Common myeloid progenitor, CD34-positive (primary cell): ENCODE measurements around the gene LRP11.
A peak's percentile ranks its signal among the peaks of the same experiment; 100 is the strongest.

ENCODE experiments used
- CTCF ChIA-PET: fragments of 350-600 bp; sonication (Branson Sonifier 250); formaldehyde crosslinking; loops from one replicate; lab custom pipeline; 2021; ENCODE audit warnings: antibody characterized with exemption; lab: Charles Lee
- POLR2A ChIA-PET: fragments of 350-600 bp; sonication (Branson Sonifier 250); formaldehyde crosslinking; loops from one replicate; lab custom pipeline; 2021; ENCODE audit warnings: antibody characterized with exemption; lab: Charles Lee
- DNase-seq, 3 donors: peaks; one replicate each; pipeline versions ENCODE4 v3.0.0 to v3.0.0-alpha.2; 2013
- H3K27ac ChIP-seq, 2 experiments: 1 replicate in 1 of 2; 2 replicates in 1 of 2; pipeline ENCODE4 v1.7.0; 2013; ENCODE audit warnings: inconsistent platforms in 2 of 2, low read length in 2 of 2, mild to moderate bottlenecking in 2 of 2, low read depth in 1 of 2, moderate library complexity in 1 of 2; ENCODE audit not compliant: severe bottlenecking in 2 of 2, insufficient read depth in 1 of 2, poor library complexity in 1 of 2
- H3K27me3 ChIP-seq, 5 experiments: replicated peaks in 2 of 5; 1 replicate in 3 of 5; 2 replicates in 2 of 5; pipeline versions ENCODE4 v1.6.1 to v1.7.0; 2013; ENCODE audit warnings: low read length in 4 of 5, mild to moderate bottlenecking in 2 of 5, moderate library complexity in 2 of 5, inconsistent platforms in 1 of 5; ENCODE audit not compliant: insufficient read depth in 5 of 5, control insufficient read depth in 4 of 5
- H3K36me3 ChIP-seq, 4 experiments: 1 replicate in 2 of 4; 2 replicates in 2 of 4; pipeline versions ENCODE4 v1.6.1 to v1.7.0; 2013; ENCODE audit warnings: low read length in 3 of 4, control low read depth in 1 of 4, mild to moderate bottlenecking in 1 of 4; ENCODE audit not compliant: control insufficient read depth in 4 of 4, insufficient read depth in 4 of 4
- H3K4me1 ChIP-seq, 4 experiments: 1 replicate in 3 of 4; 2 replicates in 1 of 4; pipeline versions ENCODE4 v1.6.1 to v1.7.1; 2013; ENCODE audit warnings: low read length in 3 of 4, mild to moderate bottlenecking in 3 of 4, control low read depth in 1 of 4, inconsistent platforms in 1 of 4, moderate library complexity in 1 of 4; ENCODE audit not compliant: control insufficient read depth in 4 of 4, insufficient read depth in 4 of 4; ENCODE audit errors: control extremely low read depth in 1 of 4
- H3K4me3 ChIP-seq, 7 experiments: 1 replicate in 4 of 7; 2 replicates in 3 of 7; pipeline versions ENCODE4 v1.5.1 to v1.7.0; 2013; ENCODE audit warnings: mild to moderate bottlenecking in 7 of 7, low read length in 6 of 7, moderate library complexity in 6 of 7, inconsistent platforms in 2 of 7, low read depth in 2 of 7, control low read depth in 1 of 7; ENCODE audit not compliant: insufficient read depth in 4 of 7, control insufficient read depth in 1 of 7; ENCODE audit errors: extremely low read depth in 1 of 7
- H3K9me3 ChIP-seq, 5 experiments: 1 replicate in 4 of 5; 2 replicates in 1 of 5; pipeline versions ENCODE4 v1.6.1 to v1.7.1; 2013; ENCODE audit warnings: low read length in 4 of 5, mild to moderate bottlenecking in 2 of 5, inconsistent platforms in 1 of 5, low read depth in 1 of 5, moderate library complexity in 1 of 5; ENCODE audit not compliant: control insufficient read depth in 4 of 5, insufficient read depth in 2 of 5; ENCODE audit errors: control extremely low read depth in 1 of 5
- WGBS: methylation state at CpG from one replicate; pipeline ENCODE4 v1.1.5; 2013; ENCODE audit not compliant: insufficient coverage; 5-methylcytosine and 5-hydroxymethylcytosine counted together

The LRP11 gene

DNA sequence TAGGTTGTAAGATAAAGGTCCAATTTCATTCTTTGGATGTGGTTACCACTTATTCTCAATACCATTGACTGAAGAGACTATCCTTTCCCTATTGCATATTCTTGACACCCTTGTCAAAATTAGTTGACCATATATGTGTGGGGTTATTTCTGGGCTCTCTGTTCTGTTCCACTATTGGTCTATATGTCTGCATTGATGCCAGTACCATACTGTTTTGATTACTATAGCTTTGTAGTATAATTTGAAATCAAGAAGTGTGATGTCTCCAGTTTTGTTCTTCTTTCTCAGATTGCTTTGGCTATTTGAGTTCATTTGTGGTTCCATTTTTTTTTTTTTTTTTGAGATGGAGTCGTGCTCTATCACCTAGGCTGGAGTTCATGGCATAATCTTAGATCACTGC, 8.1 kb upstream of the LRP11 start:
- Histone ChIP-seq H3K4me1 (peaks cover 0 to 7% (median 3%) of the 10 kb centered on the region in 4 experiments), H3K36me3 (no peaks in the 10 kb centered on the region), H3K27ac (no peak overlapping the region), H3K27me3 (peaks cover 0 to 7% (median 0%) of the 10 kb centered on the region in 5 experiments), H3K9me3 (peaks cover 0 to 4% (median 0%) of the 10 kb centered on the region in 5 experiments), H3K4me3 (no peak overlapping the region)
- no peak for DNase-seq
- ChIA-PET CTCF (interaction anchor here (1.1 to 1.9 kb wide), 2 partner anchors 10 to 53 kb away, joined by 3 to 5 read pairs; no protein-coding TSS in a partner anchor), POLR2A (no interaction called here)
- no CpG with 5 or more reads among the region's 1 CpG for WGBS

DNA sequence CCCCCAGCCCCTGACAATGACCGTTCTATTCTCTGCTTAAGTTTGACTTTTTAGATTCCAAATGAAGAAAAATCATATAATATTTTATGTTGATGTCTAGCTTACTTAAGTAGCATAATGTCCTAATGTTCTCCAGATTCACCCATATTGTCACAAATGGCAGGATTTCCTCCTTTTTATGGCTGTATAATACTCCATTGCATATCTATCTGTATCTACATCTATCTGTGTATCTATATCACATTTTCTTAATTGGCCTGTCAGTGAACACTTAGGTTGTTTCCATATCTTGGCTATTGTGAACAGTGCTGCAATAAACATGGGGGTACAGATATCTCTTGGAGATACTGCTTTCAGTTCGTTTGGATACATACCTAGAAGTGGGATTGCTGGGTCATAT, 7.0 kb upstream of the LRP11 start:
- ChIA-PET CTCF (interaction anchor here (1.0 to 1.9 kb wide), 4 partner anchors 11 to 54 kb away, joined by 3 to 5 read pairs (median 4); no protein-coding TSS in a partner anchor), POLR2A (no interaction called here)
- peaks cover 0 to 7% (median 3%) of the 10 kb centered on the region in 4 experiments for H3K4me1 ChIP-seq
- H3K27me3 ChIP-seq = no peaks in the 10 kb centered on the region
- H3K27ac ChIP-seq = no peak overlapping the region
- 80% methylated on average over 1 of the region's 2 CpGs for WGBS
- H3K4me3 ChIP-seq = no peak overlapping the region
- H3K36me3 ChIP-seq = no peaks in the 10 kb centered on the region
- no peak for DNase-seq
- H3K9me3 ChIP-seq = peaks cover 0 to 4% (median 0%) of the 10 kb centered on the region in 5 experiments

DNA sequence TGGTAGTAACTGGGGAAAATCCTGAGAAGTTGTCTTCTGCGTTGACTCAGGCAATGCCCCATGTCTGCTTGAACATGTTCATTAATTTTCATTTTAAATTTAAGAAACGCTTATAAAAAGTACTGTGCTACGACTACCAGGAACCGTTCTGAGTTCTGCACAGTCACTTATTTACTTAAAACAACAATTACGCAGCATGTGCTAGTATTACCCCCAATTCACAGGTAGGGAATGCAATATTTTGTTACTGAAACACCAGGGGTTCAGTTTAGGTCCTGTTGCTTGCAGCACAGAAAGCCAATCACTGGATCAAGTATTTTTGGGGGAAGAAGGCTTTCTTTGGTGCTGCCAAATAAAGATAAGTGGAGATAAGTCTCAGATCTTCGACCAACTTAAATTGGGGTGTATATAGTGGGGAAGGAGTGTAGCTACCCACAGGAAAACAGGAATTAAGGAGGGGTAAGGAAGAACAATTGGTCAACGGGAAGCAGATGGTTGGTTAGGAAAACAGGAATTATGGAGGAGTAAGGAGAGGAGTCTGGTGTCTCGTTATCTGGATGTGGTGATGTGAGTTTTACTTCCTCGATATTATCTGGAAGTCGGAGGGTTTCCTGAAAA, 5.2 kb upstream of the LRP11 start:
- Histone ChIP-seq H3K27me3 (no peaks in the 10 kb centered on the region), H3K4me1 (peaks cover 0 to 14% (median 9%) of the 10 kb centered on the region in 4 experiments), H3K27ac (no peak overlapping the region), H3K36me3 (no peaks in the 10 kb centered on the region), H3K9me3 (peaks cover 0 to 4% (median 0%) of the 10 kb centered on the region in 5 experiments), H3K4me3 (no peak overlapping the region)
- WGBS = 44% methylated on average over 10 of the region's 10 CpGs
- POLR2A ChIA-PET = no interaction called here
- CTCF ChIA-PET = interaction anchor here (1.0 to 1.7 kb wide), 6 partner anchors 8 to 34 kb away, joined by 3 to 5 read pairs (median 4); no protein-coding TSS in a partner anchor
- no peak for DNase-seq

DNA sequence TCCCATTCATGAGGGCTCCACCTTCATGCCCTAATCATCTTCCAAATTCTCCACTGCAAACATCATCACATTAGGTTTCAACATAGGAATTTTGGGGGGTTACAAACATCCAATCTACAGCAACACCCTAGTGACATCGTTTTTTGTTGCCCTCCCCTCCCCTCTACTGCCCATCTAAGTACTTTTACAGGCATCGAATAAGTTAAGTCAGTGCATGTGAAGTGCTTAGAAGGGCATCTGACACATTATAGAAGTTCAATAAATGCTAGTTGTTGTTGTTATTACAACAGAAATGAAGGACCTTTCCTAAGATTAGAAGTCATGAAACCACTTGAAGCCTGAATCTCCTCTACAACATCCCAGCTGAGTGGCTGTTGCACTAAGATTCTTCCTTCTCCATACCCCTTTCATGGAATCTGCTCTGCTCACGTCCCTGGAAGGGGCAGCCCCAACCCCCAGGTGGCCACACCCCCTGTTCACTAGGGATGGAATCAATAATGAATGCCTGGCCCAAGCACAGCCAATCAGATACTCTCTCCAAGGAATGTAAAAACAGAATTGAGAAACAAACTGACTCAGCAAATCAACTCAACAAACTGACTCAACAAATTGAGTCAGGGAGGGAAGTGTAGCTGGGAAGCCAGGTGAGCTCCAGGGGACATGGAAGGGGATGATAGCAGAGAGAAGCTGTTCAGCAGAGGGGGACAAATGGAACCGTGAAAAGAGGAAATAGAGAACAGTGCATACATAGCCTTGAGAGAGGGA, 3.9 kb upstream of the LRP11 start:
- POLR2A ChIA-PET = no interaction called here
- CTCF ChIA-PET = interaction anchor here (0.7 to 1.3 kb wide), 4 partner anchors 9 to 203 kb away, joined by 3 to 4 read pairs (median 4); no protein-coding TSS in a partner anchor
- Histone ChIP-seq H3K27me3 (no peaks in the 10 kb centered on the region), H3K4me3 (no peak overlapping the region), H3K27ac (no peak overlapping the region), H3K4me1 (peaks cover 0 to 25% (median 16%) of the 10 kb centered on the region in 4 experiments), H3K9me3 (peaks cover 0 to 4% (median 0%) of the 10 kb centered on the region in 5 experiments), H3K36me3 (no peaks in the 10 kb centered on the region)
- peak in 2 of 3 donors; percentile 18 to 19 for DNase-seq
- 20% methylated on average over 2 of the region's 4 CpGs for WGBS

DNA sequence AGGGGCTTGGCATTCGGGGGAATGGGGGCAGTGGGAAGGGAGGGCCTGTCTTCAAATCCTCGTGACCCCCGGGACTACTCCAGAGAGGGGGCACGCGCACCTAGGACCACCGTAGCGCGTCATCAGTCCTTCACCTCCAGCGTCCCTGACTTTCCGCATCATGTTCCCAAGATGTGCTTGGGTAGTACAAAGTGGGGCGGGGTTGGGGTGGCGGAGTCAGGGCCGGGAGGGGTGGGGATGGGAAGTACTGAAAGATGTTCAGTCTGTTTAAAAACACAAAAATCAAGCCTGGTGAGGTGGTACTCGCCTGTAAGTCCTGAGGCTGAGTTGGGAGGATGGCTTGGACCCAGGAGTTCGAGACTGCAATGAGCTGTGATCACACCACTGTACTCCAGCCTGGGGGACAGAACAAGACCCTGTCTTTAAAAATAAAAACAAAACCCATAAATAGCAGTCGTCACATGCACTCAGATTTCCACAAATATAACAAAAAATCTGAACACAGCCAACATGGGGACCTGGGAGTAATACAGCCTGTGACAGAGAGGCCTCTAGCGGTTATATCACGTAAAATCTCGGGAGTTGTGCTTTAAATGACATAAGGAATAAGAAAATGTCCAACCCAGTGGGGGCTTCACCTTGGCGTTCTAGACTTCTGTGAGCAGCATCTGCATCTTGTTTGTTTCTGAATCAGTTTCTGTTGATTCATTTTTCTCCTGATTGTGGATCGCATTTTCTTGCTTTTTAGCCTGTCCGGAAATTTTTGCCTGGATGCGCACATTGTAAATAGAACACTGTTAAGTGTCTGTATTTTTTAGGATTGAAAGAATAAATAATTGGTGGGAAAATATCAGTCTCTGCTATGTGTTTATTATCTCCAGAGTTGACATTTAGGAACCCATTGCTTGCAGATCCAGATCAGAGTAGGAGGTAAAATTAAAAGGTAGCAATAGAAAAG, 698 bp upstream of the LRP11 start:
- peaks cover 0 to 9% (median 8%) of the 10 kb centered on the region in 5 experiments for H3K27me3 ChIP-seq
- DNase-seq = peak; percentile 65 to 83 (median 82)
- 23% methylated on average over 9 of the region's 23 CpGs for WGBS
- peak overlapping the region in 6 of 7 experiments; percentile 44 to 82 (median 76) for H3K4me3 ChIP-seq
- H3K36me3 ChIP-seq = no peaks in the 10 kb centered on the region
- H3K4me1 ChIP-seq = peaks cover 3 to 33% (median 21%) of the 10 kb centered on the region in 4 experiments
- ChIA-PET POLR2A (no interaction called here), CTCF (interaction anchor here (0.6 to 1.8 kb wide), 7 partner anchors 18 to 318 kb away, joined by 3 to 5 read pairs (median 4); no protein-coding TSS in a partner anchor)
- no peak overlapping the region for H3K27ac ChIP-seq
- no peaks in the 10 kb centered on the region for H3K9me3 ChIP-seq

DNA sequence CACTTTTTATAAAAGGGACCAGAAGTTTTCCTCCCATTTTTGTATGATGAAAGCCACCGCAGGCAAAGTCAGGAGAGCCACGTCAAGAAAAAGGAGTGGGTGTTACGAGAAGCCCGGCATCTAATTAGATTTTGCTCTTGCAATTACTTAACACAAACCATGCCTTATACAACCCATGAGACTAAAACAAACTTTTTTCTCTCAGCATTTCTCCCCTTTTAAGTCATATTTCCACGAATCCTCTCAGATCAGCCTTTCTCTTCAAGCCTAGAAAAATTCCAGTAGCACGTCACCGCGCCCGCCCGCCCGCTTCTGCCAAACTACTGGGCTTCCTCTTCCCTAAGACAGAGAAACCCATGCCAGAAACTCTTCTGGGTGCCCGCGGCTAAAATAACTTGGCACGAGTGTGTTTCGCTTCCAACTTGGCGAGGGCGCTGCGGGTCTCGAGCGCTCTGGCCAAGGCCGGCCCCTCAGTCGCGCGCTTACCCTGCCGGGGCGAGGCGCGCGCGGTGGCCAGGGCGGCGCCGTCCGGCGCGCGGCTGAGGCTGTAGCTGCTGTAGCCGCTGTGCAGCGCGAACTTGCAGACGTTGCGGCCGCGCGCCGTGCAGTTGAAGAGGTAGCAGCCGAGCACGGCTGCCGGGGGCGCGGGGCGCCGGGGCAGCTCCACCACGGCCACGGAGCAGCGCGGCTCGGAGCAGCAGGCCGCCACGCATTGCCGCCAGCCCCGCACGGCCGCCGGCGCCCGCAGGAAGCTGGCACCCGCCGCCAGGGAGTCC, 1.0 kb downstream of the LRP11 start:
- WGBS = 2% methylated on average over 66 of the region's 69 CpGs
- ChIA-PET POLR2A (no interaction called here), CTCF (interaction anchor here (1.3 to 1.6 kb wide), 3 partner anchors 15 to 28 kb away, joined by 3 to 4 read pairs (median 4); no protein-coding TSS in a partner anchor)
- Histone ChIP-seq H3K27ac (no peak overlapping the region), H3K4me1 (peaks cover 3 to 27% (median 18%) of the 10 kb centered on the region in 4 experiments), H3K27me3 (peaks cover 0 to 9% (median 8%) of the 10 kb centered on the region in 5 experiments), H3K4me3 (peak overlapping the region; percentile 47 to 82 (median 75)), H3K36me3 (no peaks in the 10 kb centered on the region), H3K9me3 (no peaks in the 10 kb centered on the region)
- DNase-seq = peak; percentile 29 to 70 (median 60)
